GM21529 (cell line): ENCODE results near the gene PAK4.
A peak's percentile ranks its signal among the peaks of the same experiment; 100 is the strongest.
"Not testable (repeated sequence)": the region's sequence is repeated elsewhere in the genome, so short reads cannot be mapped to it uniquely, and the experiment has no call there.

Experiments used
- ATAC-seq: cut with Tn5 transposase; IDR thresholded peaks from one replicate; pipeline ENCODE4 v1.9.1; 2021; ENCODE audit not compliant: unreplicated experiment

The PAK4 gene

GRCh38 chr19:39125554-39126311 is at the start of gene PAK4:
TSS of gene PAK4 (plus strand) at chr19:39125786. CDS start at chr19:39169554, 43,768 bp downstream.
- peak; percentile 91 for ATAC-seq

GRCh38 chr19:39077323-39077722 is 48.3 kb upstream of the PAK4 start:
- no peak for ATAC-seq

DNA sequence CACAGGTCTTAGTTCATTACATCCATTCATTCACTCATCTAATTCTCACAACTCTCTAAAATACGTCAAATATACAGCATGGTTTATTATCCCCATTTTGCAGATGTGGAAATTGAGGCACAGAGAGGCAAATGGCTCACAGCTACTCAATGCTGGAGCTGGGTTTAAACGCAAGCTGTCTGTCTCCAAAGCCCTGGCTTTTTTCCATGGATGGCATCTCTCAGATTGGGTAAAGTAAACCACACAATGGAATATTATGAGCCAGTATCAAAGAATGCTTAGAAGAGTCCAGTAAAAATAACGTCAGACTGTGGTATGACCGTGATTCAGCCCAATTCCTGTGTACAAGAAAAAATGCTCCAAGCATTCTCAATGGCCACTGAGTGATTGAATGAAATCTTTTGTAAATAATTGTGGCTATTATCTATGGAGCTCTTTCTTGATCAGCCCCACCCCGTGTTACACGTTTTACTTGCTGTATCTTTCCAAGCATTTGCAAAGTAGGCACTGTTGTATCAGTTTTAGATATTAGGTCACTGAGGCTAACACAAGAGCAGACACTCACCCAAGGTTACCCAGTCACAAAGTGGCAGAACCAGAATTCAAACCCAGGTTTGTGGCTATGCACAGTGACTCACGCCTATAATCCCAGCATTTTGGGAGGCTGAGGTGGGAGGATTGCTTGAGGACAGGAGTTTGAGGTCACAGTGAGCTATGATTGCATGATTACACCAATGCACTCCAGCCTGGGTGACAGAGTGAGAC is 47.0 kb upstream of the PAK4 start:
- no peak for ATAC-seq

DNA sequence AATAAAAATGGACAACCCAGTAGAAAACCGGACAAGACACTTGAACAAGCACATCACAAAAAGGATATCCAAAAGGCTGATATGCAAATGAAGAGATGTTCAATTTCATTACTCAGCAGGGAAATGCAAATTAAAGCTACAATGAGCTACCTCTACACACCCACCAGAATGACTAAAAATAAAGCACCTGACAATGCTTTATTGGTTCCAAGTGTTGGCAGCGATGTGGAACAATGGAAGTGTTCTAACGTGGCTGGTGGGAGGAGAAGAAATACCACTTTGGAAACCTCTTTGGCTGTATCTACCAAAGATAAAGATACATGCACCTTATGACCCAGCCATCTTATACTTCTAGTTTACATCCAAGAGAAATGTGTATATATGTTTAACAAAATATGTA is 45.2 kb upstream of the PAK4 start:
- ATAC-seq, result no peak

- ATAC-seq, result no peak
Measured at GRCh38 chr19:39082167-39082566, 43.4 kb upstream of the PAK4 start.

DNA sequence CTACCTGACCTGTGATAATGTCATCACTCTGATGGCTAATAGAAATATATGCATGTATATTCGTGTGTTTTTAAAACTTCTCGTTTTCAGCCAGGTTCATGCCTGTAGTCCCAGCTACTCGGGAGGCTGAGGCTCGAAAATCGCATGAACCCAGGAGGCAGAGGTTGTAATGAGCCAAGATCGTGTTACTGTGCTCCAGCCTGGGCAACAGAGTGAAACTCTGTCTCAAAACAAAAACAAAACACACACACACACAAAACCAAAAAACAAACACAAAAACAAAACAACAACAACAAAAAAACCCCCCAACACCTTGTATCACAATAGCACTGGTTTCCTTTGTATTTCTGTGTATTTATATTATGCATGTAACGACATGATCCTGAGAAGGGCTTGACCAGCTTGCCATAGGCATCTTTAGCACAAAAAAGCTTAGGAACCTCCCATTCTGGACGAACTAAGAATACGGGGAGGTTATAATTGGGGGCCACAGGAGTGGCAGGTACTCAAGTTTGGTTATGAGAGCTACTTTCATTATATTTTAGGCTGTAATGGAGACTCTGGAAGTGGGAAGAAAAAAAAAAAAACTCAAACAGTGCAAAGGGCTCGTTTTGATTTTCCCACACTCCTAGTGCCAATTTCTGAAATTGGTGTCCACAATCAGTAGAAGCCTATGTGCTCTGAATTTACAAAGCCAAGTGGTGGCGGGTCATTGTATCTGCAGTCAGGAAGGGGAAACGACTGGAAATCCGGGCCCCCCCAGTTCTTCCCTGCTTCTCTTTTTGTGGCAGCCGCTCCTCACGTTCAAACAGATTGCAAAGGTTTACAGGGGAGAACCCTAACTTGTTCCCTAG is 42.6 kb upstream of the PAK4 start:
- ATAC-seq, result no peak

- no peak for ATAC-seq
Measured at GRCh38 chr19:39083599-39083982, 42.0 kb upstream of the PAK4 start.

GRCh38 chr19:39083983-39084731 is 41.4 kb upstream of the PAK4 start, which contains the start of gene ACP7:
TSS of gene ACP7 (plus strand) at chr19:39084368. CDS start at chr19:39085270, 902 bp downstream.
- no peak for ATAC-seq

GRCh38 chr19:39084732-39085080 is 40.9 kb upstream of the PAK4 start:
- no peak for ATAC-seq

DNA sequence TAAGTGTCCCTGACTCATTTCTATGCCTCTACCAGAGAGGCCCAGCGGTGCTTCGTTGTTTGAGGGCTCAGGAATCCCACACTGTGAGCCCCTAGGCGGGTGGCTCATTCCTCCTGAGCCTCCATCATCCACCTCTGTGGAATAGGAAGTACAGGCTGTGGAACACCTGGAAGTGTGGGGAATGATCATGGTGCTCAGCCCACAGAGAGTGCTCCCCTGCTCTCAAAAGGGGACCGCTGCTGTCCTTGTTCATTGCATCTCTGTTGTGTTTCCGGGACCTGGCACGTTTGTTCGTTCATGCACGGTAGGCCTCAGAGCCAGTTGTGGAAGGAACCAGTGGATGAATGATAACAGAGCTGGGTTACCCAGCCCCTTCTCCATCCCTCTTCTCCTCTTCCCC is 40.2 kb upstream of the PAK4 start:
- ATAC-seq, result no peak

- ATAC-seq, result no peak
Measured at GRCh38 chr19:39086386-39086785, 39.2 kb upstream of the PAK4 start.

GRCh38 chr19:39087907-39088686 is 37.5 kb upstream of the PAK4 start:
- ATAC-seq, result no peak

- not testable (repeated sequence) for ATAC-seq
Measured at GRCh38 chr19:39090016-39090415, 35.6 kb upstream of the PAK4 start.

- no peak for ATAC-seq
Measured at GRCh38 chr19:39090881-39091280, 34.7 kb upstream of the PAK4 start.

DNA sequence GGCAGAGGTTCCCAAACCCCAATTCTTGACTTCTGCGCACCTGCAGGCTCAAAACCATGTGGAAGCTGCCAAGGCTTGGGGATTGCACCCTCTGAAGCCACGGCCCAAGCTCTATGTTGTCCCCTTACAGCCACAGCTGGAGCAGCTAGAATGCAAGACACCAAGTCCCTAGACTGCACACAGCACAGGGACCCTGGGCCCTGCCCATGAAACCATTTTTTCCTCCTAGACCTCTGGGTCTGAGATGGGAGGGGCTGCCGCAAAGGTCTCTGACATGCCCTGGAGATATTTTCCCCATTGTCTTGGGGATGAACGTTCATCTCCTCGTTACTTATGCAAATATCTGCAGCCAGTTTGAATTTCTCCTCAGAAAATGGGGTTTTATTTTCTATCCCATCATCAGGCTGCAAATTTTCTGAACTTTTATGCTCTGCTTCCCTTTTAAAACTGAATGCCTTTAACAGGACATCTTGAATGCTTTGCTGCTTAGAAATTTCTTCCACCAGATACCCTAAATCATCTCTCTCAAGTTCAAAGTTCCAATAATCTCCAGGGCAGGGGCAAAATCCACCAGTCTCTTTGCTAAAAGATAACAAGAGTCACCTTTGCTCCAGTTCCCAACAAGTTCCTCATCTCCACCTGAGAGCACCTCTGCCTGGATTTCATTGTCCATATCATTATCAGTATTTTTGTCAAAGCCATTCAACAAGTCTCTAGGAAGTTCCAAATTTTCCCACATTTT is 29.6 kb upstream of the PAK4 start:
- not testable (repeated sequence) for ATAC-seq

- ATAC-seq, result no peak
Measured at GRCh38 chr19:39097299-39097698, 28.3 kb upstream of the PAK4 start.

DNA sequence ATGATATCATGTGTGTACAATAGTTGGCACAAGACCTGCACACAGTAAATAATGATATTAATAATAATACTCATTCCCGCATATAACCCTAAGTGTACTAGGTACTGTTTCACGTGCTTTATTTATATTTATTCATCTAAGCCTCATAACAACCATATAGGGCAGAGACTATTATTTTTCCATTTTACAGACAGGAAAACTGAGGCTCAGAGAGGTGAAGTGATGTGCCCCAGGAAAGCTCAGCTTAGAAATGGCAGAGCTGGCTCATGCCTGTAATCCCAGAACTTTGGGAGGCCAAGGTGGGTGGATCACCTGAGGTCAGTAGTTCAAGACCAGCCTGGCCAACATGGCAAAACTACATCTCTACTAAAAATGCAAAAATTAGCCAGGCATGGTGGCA is 27.9 kb upstream of the PAK4 start:
- no peak for ATAC-seq

GRCh38 chr19:39098365-39099269 is 27.0 kb upstream of the PAK4 start:
- no peak for ATAC-seq
